Liver (tissue), 9 donors: ENCODE results near the gene TMEM109. TPM values are rescaled to one million over a fixed set of nuclear protein-coding genes. Genes with fewer than 3 reads are reported as not detected.

Experiments
- DNase-seq: peaks from one replicate; pipeline ENCODE4 v3.0.0-alpha.2; 2017; ENCODE audit warnings: low spot score
- H3K27ac ChIP-seq, 2 donors: one replicate each; pipeline ENCODE4 v1.7.0; 2013; ENCODE audit warnings: inconsistent platforms in 2 of 2, low read length in 2 of 2, control low read depth in 1 of 2, low read depth in 1 of 2, mild to moderate bottlenecking in 1 of 2
- H3K27me3 ChIP-seq, 4 donors: one replicate each; pipeline versions ENCODE4 v1.6.1 to v1.7.0; 2013; ENCODE audit warnings: low read length in 3 of 4, inconsistent platforms in 1 of 4, mild to moderate bottlenecking in 1 of 4, moderate library complexity in 1 of 4; ENCODE audit not compliant: control insufficient read depth in 4 of 4, insufficient read depth in 4 of 4
- H3K36me3 ChIP-seq, 4 donors: one replicate each; pipeline versions ENCODE4 v1.6.1 to v1.7.0; 2013; ENCODE audit warnings: low read length in 3 of 4, mild to moderate bottlenecking in 3 of 4, low read depth in 1 of 4, moderate library complexity in 1 of 4; ENCODE audit not compliant: control insufficient read depth in 4 of 4, insufficient read depth in 3 of 4
- H3K4me1 ChIP-seq, 4 donors: one replicate each; pipeline versions ENCODE4 v1.6.1 to v1.7.0; 2013; ENCODE audit warnings: low read length in 3 of 4, mild to moderate bottlenecking in 3 of 4, moderate library complexity in 1 of 4; ENCODE audit not compliant: control insufficient read depth in 4 of 4, insufficient read depth in 4 of 4
- H3K4me3 ChIP-seq, 3 donors: one replicate each; pipeline versions ENCODE4 v1.6.1 to v1.7.0; 2013; ENCODE audit warnings: low read length in 3 of 3, control low read depth in 1 of 3, low read depth in 1 of 3, mild to moderate bottlenecking in 1 of 3
- H3K9ac ChIP-seq, 2 donors: one replicate each; pipeline ENCODE4 v1.7.0; 2013; ENCODE audit warnings: low read length in 2 of 2, mild to moderate bottlenecking in 2 of 2, moderate library complexity in 2 of 2, control low read depth in 1 of 2, low read depth in 1 of 2
- H3K9me3 ChIP-seq, 4 donors: one replicate each; pipeline versions ENCODE4 v1.6.1 to v1.7.0; 2013; ENCODE audit warnings: low read length in 3 of 4; ENCODE audit not compliant: control insufficient read depth in 4 of 4
- CTCF ChIP-seq: fragments of 150-350 bp; IDR thresholded peaks from 2 replicates; pipeline ENCODE4 v1.5.1; 2017; ENCODE audit warnings: improper control_type of control experiment, low read depth, low read length; ENCODE audit not compliant: missing input control
- EGR1 ChIP-seq, 2 donors: IDR thresholded peaks; 2 replicates each; pipeline ENCODE4 v1.6.1; 2016 to 2018; ENCODE audit warnings: antibody characterized with exemption in 2 of 2, low read depth in 2 of 2
- GABPA ChIP-seq, 2 donors: IDR thresholded peaks in 1 of 2; conservative IDR thresholded peaks in 1 of 2; 2 replicates each; pipeline ENCODE4 v1.6.1; 2016; ENCODE audit warnings: antibody characterized with exemption in 2 of 2, mild to moderate bottlenecking in 1 of 2, moderate library complexity in 1 of 2
- HNF4A ChIP-seq, 2 donors: conservative IDR thresholded peaks; 2 replicates each; pipeline ENCODE4 v1.6.1; 2016; ENCODE audit warnings: antibody characterized with exemption in 2 of 2, mild to moderate bottlenecking in 2 of 2
- HNF4G ChIP-seq: IDR thresholded peaks from 2 replicates; pipeline ENCODE4 v1.6.1; 2016; ENCODE audit warnings: antibody characterized with exemption
- JUND ChIP-seq, 2 donors: IDR thresholded peaks; 2 replicates each; pipeline ENCODE4 v1.6.1; 2016; ENCODE audit warnings: antibody characterized with exemption in 2 of 2
- MAX ChIP-seq: IDR thresholded peaks from 2 replicates; pipeline ENCODE4 v1.6.1; 2016; ENCODE audit warnings: antibody characterized with exemption
- NR2F2 ChIP-seq: IDR thresholded peaks from 2 replicates; pipeline ENCODE4 v1.6.1; 2016; ENCODE audit warnings: antibody characterized with exemption
- RAD21 ChIP-seq, 2 donors: IDR thresholded peaks; 2 replicates each; pipeline ENCODE4 v1.6.1; 2016; ENCODE audit warnings: antibody characterized with exemption in 2 of 2, mild to moderate bottlenecking in 2 of 2
- REST ChIP-seq: IDR thresholded peaks from 2 replicates; pipeline ENCODE4 v1.6.1; 2016; ENCODE audit warnings: antibody characterized with exemption, mild to moderate bottlenecking
- RXRA ChIP-seq, 2 donors: IDR thresholded peaks; 2 replicates each; pipeline ENCODE4 v1.6.1; 2017 to 2018; ENCODE audit warnings: antibody characterized with exemption in 2 of 2, mild to moderate bottlenecking in 1 of 2
- SP1 ChIP-seq: IDR thresholded peaks from 2 replicates; pipeline ENCODE4 v1.6.1; 2018; ENCODE audit warnings: antibody characterized with exemption, mild to moderate bottlenecking
- TAF1 ChIP-seq: conservative IDR thresholded peaks from 2 replicates; pipeline ENCODE4 v1.6.1; 2016; ENCODE audit warnings: antibody characterized with exemption, mild to moderate bottlenecking
- YY1 ChIP-seq: IDR thresholded peaks from 2 replicates; pipeline ENCODE4 v1.6.1; 2016; ENCODE audit warnings: antibody characterized with exemption, mild to moderate bottlenecking
- WGBS: extraction: QIAGEN DNeasy Blood & Tissue Kit; methylation state at CpG from one replicate; pipeline ENCODE4 v1.1.7; 2013; 5-methylcytosine and 5-hydroxymethylcytosine counted together
- polyA plus RNA-seq, 2 donors: library from polyadenylated mRNA; stranded (reverse) in 1 of 2; unstranded in 1 of 2; fragments of 200-250 nt in 1 of 2; fragments of >200 nt in 1 of 2; fragmentation: Nextera tagmentation in 1 of 2; extraction: Ambion mirVana in 1 of 2; gene quantifications; one replicate each; pipeline versions ENCODE4 v1.2.1 to v1.2.3, GENCODE V29; 2013 to 2015
- total RNA-seq, 2 donors: library from RNA; depleted of rRNA; stranded (reverse); fragments of >200 nt; gene quantifications; one replicate each; pipeline ENCODE4 v1.2.3, GENCODE V29; 2014
- TF ChIP-seq, protein P1 (sequence below): IDR thresholded peaks from 2 replicates; pipeline ENCODE4 v1.6.1; 2016; ENCODE audit warnings: antibody characterized with exemption
- TF ChIP-seq, protein P2 (sequence below): IDR thresholded peaks from 2 replicates; pipeline ENCODE4 v1.6.1; 2016; ENCODE audit warnings: antibody characterized with exemption
- donor health status: healthy.
- donor health status: healthy.
- donor health status: healthy.
- donor health status: healthy.
- donor health status: healthy.

The TMEM109 gene
- total and polyA plus RNA-seq, 4 donors = 20.6 to 40.3 (median 30.6) TPM

DNA sequence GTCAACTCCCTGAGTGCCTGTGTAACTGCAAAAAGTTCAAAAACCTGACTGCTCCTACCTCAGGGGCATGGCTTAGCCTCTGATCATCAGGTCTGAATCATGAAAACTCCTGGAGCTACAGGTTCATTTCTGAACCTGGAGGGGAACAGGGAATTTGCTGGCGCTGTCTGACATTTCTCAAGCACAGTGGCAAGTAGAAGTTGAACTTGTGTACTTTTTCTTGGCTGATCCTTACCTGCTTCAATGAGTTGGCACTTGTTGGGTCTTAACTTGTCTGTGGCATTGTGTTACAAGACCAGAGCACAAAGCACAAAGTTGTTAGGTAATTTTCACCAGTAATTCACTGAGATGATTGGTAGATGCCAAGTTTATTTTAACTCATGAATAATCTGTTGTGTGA lies 3.3 kb downstream of the TMEM109 start:
- no peak for DNase-seq
- H3K27me3 ChIP-seq = no peaks in the 10 kb centered on the region
- H3K36me3 ChIP-seq = peaks cover 8 to 25% (median 17%) of the 10 kb centered on the region in 4 donors
- no peak overlapping the region for H3K9ac ChIP-seq
- H3K4me1 ChIP-seq = peaks cover 6 to 23% (median 12%) of the 10 kb centered on the region in 4 donors
- no peak overlapping the region for H3K27ac ChIP-seq
- WGBS = 97% methylated on average over 1 of the region's 1 CpG
- TF ChIP-seq YY1 (no peak), JUND (IDR thresholded peaks at IDR 0.05) (no peak), RXRA (IDR thresholded peaks at IDR 0.05) (no peak), RAD21 (IDR thresholded peaks at IDR 0.05) (no peak), GABPA (IDR thresholded peaks at IDR 0.05 in 1 of 2, conservative IDR thresholded peaks at IDR 0.05 in 1 of 2) (no peak), REST (no peak), SP1 (no peak), NR2F2 (no peak), CTCF (no peak), TAF1 (no peak), MAX (no peak), EGR1 (IDR thresholded peaks at IDR 0.05; ENCODE audit: low read depth in 2 of 2) (no peak), HNF4A (conservative IDR thresholded peaks at IDR 0.05) (no peak), HNF4G (no peak)
- TF ChIP-seq, protein P1, sequence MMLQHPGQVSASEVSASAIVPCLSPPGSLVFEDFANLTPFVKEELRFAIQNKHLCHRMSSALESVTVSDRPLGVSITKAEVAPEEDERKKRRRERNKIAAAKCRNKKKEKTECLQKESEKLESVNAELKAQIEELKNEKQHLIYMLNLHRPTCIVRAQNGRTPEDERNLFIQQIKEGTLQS = no peak
- TF ChIP-seq, protein P2, sequence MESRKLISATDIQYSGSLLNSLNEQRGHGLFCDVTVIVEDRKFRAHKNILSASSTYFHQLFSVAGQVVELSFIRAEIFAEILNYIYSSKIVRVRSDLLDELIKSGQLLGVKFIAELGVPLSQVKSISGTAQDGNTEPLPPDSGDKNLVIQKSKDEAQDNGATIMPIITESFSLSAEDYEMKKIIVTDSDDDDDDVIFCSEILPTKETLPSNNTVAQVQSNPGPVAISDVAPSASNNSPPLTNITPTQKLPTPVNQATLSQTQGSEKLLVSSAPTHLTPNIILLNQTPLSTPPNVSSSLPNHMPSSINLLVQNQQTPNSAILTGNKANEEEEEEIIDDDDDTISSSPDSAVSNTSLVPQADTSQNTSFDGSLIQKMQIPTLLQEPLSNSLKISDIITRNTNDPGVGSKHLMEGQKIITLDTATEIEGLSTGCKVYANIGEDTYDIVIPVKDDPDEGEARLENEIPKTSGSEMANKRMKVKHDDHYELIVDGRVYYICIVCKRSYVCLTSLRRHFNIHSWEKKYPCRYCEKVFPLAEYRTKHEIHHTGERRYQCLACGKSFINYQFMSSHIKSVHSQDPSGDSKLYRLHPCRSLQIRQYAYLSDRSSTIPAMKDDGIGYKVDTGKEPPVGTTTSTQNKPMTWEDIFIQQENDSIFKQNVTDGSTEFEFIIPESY = no peak
- H3K9me3 ChIP-seq = no peaks in the 10 kb centered on the region
- H3K4me3 ChIP-seq = no peak overlapping the region
